NCI-H2107 treated with DMSO at 0.1 percent for 48 hours (cell line): ENCODE measurements around the gene HMGB3.
"Not testable (repeated sequence)": the region's sequence is repeated elsewhere in the genome, so short reads cannot be mapped to it uniquely, and the experiment has no call there.

Experiments used
- DNase-seq: peaks from one replicate; lab custom pipeline; 2025; ENCODE audit not compliant: unreplicated experiment; lab: John Stamatoyannopoulos, UW

HMGB3 gene

GRCh38 chrX:150977411-150978162, 5.5 kb upstream of the HMGB3 start:
- DNase-seq: no peak

- DNase-seq: no peak
Observed at GRCh38 chrX:150980186-150980585, 2.9 kb upstream of the HMGB3 start.

- no peak for DNase-seq
Observed at GRCh38 chrX:150980711-150981110, 2.4 kb upstream of the HMGB3 start.

- no peak for DNase-seq
Observed at GRCh38 chrX:150982235-150982787, 824 bp upstream of the HMGB3 start.

GRCh38 chrX:150983521-150984168, 510 bp downstream of the HMGB3 start:
- DNase-seq: no peak

GRCh38 chrX:150984169-150984824, 1.2 kb downstream of the HMGB3 start:
- no peak for DNase-seq

- DNase-seq: not testable (repeated sequence)
Observed at GRCh38 chrX:150987687-150988086, 4.6 kb downstream of the HMGB3 start.

GRCh38 chrX:150989420-150989819, 6.3 kb downstream of the HMGB3 start:
- no peak for DNase-seq

GRCh38 chrX:150990910-150991309, 7.8 kb downstream of the HMGB3 start:
- DNase-seq: no peak

- no peak for DNase-seq
Observed at GRCh38 chrX:151000861-151001331, 17.8 kb downstream of the HMGB3 start.

- DNase-seq: no peak
Observed at GRCh38 chrX:151004085-151004484, 20.9 kb downstream of the HMGB3 start.

- DNase-seq: no peak
Observed at GRCh38 chrX:151006410-151007109, 23.4 kb downstream of the HMGB3 start.

GRCh38 chrX:151009582-151009981, 26.4 kb downstream of the HMGB3 start:
- DNase-seq: no peak

GRCh38 chrX:151013164-151013743, 30.1 kb downstream of the HMGB3 start:
- no peak for DNase-seq

- no peak for DNase-seq
Observed at GRCh38 chrX:151015684-151016083, 32.5 kb downstream of the HMGB3 start.

GRCh38 chrX:151019856-151020255, 36.7 kb downstream of the HMGB3 start:
- DNase-seq: no peak

GRCh38 chrX:151030845-151031244, 47.7 kb downstream of the HMGB3 start:
- no peak for DNase-seq

- DNase-seq: no peak
Observed at GRCh38 chrX:151031391-151031975, 48.3 kb downstream of the HMGB3 start.

GRCh38 chrX:151039351-151039750, 56.2 kb downstream of the HMGB3 start:
- no peak for DNase-seq
